GM23338 (cell line): ENCODE results near the gene MET.

ENCODE experiments used
- CREB1 ChIP-seq: fragments of 250-450 bp; sonication (Bioruptor Pico); IDR thresholded peaks from 2 replicates; pipeline ENCODE4 v1.5.0; 2020; ENCODE audit warnings: low read depth, mild to moderate bottlenecking, moderate library complexity
- EZH2 ChIP-seq: fragments of 200-600 bp; sonication (generic); IDR thresholded peaks from one replicate; pipeline ENCODE4 v1.8.0; 2017; ENCODE audit warnings: antibody characterized with exemption, mild to moderate bottlenecking, low read depth; ENCODE audit not compliant: unreplicated experiment
- EZH2phosphoT487 ChIP-seq: fragments of 200-600 bp; sonication (generic); IDR thresholded peaks from one replicate; pipeline ENCODE4 v1.8.1; 2018; ENCODE audit warnings: antibody characterized with exemption; ENCODE audit not compliant: unreplicated experiment
- POLR2AphosphoS5 ChIP-seq: IDR thresholded peaks from 2 replicates; pipeline ENCODE4 v1.6.1; 2016; ENCODE audit warnings: antibody characterized with exemption, low read depth
- ZNF331 ChIP-seq: fragments of 250-450 bp; sonication (Bioruptor Pico); IDR thresholded peaks from 2 replicates; pipeline ENCODE4 v1.5.0; 2020; ENCODE audit warnings: low read depth, mild to moderate bottlenecking, moderate library complexity
- TF ChIP-seq, protein P1 (sequence below), 2 experiments: fragments of 200-600 bp in 1 of 2; sonication (generic) in 1 of 2; conservative IDR thresholded peaks; 2 replicates each; pipeline versions ENCODE4 v1.5.1 to v1.6.1; 2016 to 2017; ENCODE audit warnings: antibody characterized with exemption in 2 of 2, low read depth in 2 of 2, mild to moderate bottlenecking in 2 of 2, moderate library complexity in 1 of 2

DNA sequence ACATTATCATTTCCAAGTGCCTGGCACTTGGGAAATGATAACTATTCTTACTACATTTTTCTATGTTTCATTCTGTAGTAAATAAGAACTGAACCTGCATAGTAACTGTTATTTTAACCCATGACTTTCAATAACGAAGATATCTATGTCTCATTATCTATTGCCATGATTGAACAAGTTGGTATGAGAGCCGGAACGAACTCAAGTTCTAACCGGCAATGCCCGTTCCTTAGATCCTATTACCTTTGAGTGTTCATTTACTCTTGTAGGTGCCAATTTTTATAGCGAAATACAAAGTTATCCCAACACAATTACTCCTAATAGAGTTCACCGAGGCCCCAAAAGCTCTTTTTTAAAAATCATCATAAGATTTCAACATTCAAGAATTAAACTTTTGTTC is 885 bp upstream of the MET start:
- TF ChIP-seq, protein P1, sequence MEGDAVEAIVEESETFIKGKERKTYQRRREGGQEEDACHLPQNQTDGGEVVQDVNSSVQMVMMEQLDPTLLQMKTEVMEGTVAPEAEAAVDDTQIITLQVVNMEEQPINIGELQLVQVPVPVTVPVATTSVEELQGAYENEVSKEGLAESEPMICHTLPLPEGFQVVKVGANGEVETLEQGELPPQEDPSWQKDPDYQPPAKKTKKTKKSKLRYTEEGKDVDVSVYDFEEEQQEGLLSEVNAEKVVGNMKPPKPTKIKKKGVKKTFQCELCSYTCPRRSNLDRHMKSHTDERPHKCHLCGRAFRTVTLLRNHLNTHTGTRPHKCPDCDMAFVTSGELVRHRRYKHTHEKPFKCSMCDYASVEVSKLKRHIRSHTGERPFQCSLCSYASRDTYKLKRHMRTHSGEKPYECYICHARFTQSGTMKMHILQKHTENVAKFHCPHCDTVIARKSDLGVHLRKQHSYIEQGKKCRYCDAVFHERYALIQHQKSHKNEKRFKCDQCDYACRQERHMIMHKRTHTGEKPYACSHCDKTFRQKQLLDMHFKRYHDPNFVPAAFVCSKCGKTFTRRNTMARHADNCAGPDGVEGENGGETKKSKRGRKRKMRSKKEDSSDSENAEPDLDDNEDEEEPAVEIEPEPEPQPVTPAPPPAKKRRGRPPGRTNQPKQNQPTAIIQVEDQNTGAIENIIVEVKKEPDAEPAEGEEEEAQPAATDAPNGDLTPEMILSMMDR (conservative IDR thresholded peaks at IDR 0.05; ENCODE audit: low read depth in 2 of 2), result no peak
- no peak for TF ChIP-seq CREB1
- TF ChIP-seq POLR2AphosphoS5, result no peak
- TF ChIP-seq EZH2, result no peak
- no peak for TF ChIP-seq EZH2phosphoT487
- TF ChIP-seq ZNF331, result no peak
